ENCODE measurements around the gene RFTN1. TPM values are rescaled to one million over a fixed set of nuclear protein-coding genes. Genes with fewer than 3 reads are reported as not detected.

RFTN1 gene
- polyA plus RNA-seq, 2 of the 4 experiments (the other 2 are of a cell fraction) = 1.8 to 3.7 TPM

DNA sequence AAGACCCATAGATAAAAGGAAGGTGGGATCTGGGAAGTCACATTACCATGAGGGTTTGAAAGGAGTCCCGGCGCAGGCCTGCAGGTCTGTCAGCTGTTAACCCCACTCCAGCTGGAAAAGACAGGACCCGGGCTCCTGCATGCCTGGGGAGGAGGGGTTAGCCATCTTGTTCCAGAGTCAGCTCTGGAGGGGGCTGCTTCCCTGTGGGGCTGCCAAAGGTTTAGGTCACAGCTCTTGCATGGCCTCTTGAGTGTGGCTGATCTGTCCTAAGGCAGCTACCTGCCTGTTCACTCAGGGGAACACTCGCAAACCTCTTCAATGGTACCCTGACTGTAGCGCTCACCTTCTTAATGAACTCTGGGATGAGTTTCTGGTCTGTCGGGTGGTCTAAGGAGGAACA lies 104.5 kb downstream of the RFTN1 start:
- H3K4me2 ChIP-seq = no peak overlapping the region
- ChIA-PET CTCF (interaction anchor here (1.1 kb wide), 1 partner anchor 108 kb away, joined by 5 read pairs; no protein-coding TSS in a partner anchor), POLR2A (no interaction called here)
- H3K27ac ChIP-seq = no peak overlapping the region
- 94% methylated on average over 5 of the region's 6 CpGs for WGBS (ENCODE audit: missing lambda C conversion rate)
- ATAC-seq (no peak), DNase-seq (ENCODE audit: low read depth in 1 of 2, low spot score in 1 of 2) (no peak), FAIRE-seq (no peak)
- H3K4me1 ChIP-seq = no peaks in the 10 kb centered on the region
- no peak overlapping the region for H3K4me3 ChIP-seq
- TF ChIP-seq SREBF2 (IDR thresholded peaks at IDR 0.05) = no peak
- no peak for TF ChIP-seq HEYL (CRISPR knock-in tag; IDR thresholded peaks at IDR 0.05)
- no peak for TF ChIP-seq CBX2 (IDR thresholded peaks at IDR 0.05; ENCODE audit: borderline replicate concordance, low read depth)
- TF ChIP-seq, protein P1, sequence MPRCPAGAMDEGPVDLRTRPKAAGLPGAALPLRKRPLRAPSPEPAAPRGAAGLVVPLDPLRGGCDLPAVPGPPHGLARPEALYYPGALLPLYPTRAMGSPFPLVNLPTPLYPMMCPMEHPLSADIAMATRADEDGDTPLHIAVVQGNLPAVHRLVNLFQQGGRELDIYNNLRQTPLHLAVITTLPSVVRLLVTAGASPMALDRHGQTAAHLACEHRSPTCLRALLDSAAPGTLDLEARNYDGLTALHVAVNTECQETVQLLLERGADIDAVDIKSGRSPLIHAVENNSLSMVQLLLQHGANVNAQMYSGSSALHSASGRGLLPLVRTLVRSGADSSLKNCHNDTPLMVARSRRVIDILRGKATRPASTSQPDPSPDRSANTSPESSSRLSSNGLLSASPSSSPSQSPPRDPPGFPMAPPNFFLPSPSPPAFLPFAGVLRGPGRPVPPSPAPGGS (IDR thresholded peaks at IDR 0.05) = no peak
- TF ChIP-seq, protein P2, sequence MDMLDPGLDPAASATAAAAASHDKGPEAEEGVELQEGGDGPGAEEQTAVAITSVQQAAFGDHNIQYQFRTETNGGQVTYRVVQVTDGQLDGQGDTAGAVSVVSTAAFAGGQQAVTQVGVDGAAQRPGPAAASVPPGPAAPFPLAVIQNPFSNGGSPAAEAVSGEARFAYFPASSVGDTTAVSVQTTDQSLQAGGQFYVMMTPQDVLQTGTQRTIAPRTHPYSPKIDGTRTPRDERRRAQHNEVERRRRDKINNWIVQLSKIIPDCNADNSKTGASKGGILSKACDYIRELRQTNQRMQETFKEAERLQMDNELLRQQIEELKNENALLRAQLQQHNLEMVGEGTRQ (IDR thresholded peaks at IDR 0.05) = no peak
- TF ChIP-seq ZNF302 (CRISPR knock-in tag; IDR thresholded peaks at IDR 0.05) = no peak
- no peak for TF ChIP-seq RARB (CRISPR knock-in tag; IDR thresholded peaks at IDR 0.05)
- TF ChIP-seq NPAS2 (CRISPR knock-in tag; IDR thresholded peaks at IDR 0.05; ENCODE audit: borderline replicate concordance) = no peak
- TF ChIP-seq, protein P3, sequence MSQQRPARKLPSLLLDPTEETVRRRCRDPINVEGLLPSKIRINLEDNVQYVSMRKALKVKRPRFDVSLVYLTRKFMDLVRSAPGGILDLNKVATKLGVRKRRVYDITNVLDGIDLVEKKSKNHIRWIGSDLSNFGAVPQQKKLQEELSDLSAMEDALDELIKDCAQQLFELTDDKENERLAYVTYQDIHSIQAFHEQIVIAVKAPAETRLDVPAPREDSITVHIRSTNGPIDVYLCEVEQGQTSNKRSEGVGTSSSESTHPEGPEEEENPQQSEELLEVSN (IDR thresholded peaks at IDR 0.05; ENCODE audit: borderline replicate concordance, low read depth) = no peak
- no peak for TF ChIP-seq EP300 (IDR thresholded peaks at IDR 0.05)
- no peak for TF ChIP-seq NR3C1 (IDR thresholded peaks at IDR 0.05)
- TF ChIP-seq MYC (IDR thresholded peaks at IDR 0.05; ENCODE audit: borderline replicate concordance, low read length) = no peak
- no peak for TF ChIP-seq MAZ (IDR thresholded peaks at IDR 0.05; ENCODE audit: borderline replicate concordance, low read depth, low read length)
- TF ChIP-seq HOXB5 (CRISPR knock-in tag; IDR thresholded peaks at IDR 0.05) = no peak
- TF ChIP-seq JUN (IDR thresholded peaks at IDR 0.05) = no peak
- no peak for TF ChIP-seq NFE2L2 (conservative IDR thresholded peaks at IDR 0.05; ENCODE audit: low read length)
- no peak for TF ChIP-seq EHMT2 (IDR thresholded peaks at IDR 0.05; ENCODE audit: low read depth)
- TF ChIP-seq ZFP36 (IDR thresholded peaks at IDR 0.05; ENCODE audit: borderline replicate concordance, partially characterized antibody) = no peak
- TF ChIP-seq RNF2 (IDR thresholded peaks at IDR 0.05; ENCODE audit: borderline replicate concordance, low read depth) = no peak
- H3K9me3 ChIP-seq = no peaks in the 10 kb centered on the region

DNA sequence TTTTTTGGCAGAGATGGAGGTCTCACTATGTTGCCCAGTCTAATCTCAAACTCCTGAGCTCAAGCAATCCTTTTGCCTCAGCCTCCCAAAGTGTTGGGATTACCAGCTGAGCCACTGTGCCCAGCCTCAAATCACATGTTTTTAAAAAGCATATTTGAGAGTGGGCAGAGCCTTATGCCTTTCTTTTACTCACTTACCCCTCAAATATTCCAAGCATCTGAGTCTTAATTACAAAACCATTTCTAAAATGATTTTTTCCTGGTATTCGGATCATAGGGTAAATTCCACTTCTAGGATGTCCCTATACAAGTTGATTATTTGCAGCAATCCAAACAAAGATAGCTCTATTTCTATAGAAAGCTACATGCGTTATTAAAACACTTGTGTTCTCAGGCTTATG lies 106.1 kb downstream of the RFTN1 start:
- no peak for DNase-seq (ENCODE audit: low read depth in 1 of 2, low spot score in 1 of 2)
- H3K4me2 ChIP-seq = no peak overlapping the region
- no peak overlapping the region for H3K27ac ChIP-seq
- TF ChIP-seq ZFP36 (IDR thresholded peaks at IDR 0.05; ENCODE audit: borderline replicate concordance, partially characterized antibody) (no peak), CHD4 (IDR thresholded peaks at IDR 0.05; ENCODE audit: borderline replicate concordance) (no peak), MAZ (IDR thresholded peaks at IDR 0.05; ENCODE audit: borderline replicate concordance, low read depth, low read length) (no peak), HDAC2 (IDR thresholded peaks at IDR 0.05) (no peak)
- FAIRE-seq = no peak
- ChIA-PET POLR2A (no interaction called here), CTCF (interaction anchor here (0.6 to 0.9 kb wide), 4 partner anchors 18 to 897 kb away, joined by 3 to 4 read pairs (median 3); no protein-coding TSS in a partner anchor)
- ATAC-seq = no peak
- H3K4me3 ChIP-seq = no peak overlapping the region
- no peaks in the 10 kb centered on the region for H3K9me3 ChIP-seq
- WGBS (ENCODE audit: missing lambda C conversion rate) = 52% methylated on average over 2 of the region's 2 CpGs
- H3K4me1 ChIP-seq = peaks cover under 1% of the 10 kb centered on the region; the same call in 1 of the 3 replicates

DNA sequence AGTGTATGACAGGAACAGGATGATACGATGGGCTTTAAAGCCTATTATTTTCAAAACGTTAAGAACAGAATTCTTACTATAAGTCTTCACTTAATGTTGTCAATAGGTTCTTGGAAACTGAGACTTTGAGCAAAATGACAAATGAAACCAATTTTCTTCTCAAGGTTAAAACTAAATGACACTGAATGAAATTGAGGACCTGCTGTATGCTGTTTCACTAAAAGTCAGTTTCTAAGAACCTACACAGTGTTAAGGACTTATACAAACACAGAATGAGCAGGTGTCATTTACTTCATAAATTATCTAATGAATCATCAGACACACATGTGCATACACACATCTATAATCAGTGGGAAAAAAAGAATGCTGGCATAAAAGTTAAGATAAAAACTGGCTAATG lies 106.9 kb downstream of the RFTN1 start:
- Histone ChIP-seq H3K4me1 (peaks cover 3% of the 10 kb centered on the region; the same call in 1 of the 3 replicates), H3K27ac (no peak overlapping the region), H3K4me3 (no peak overlapping the region), H3K9me3 (no peaks in the 10 kb centered on the region), H3K4me2 (no peak overlapping the region)
- POLR2A ChIA-PET = no interaction called here
- CTCF ChIA-PET = interaction anchor here (0.6 to 0.9 kb wide), 2 partner anchors 21 to 896 kb away, joined by 3 to 4 read pairs; no protein-coding TSS in a partner anchor
- DNase-seq (ENCODE audit: low read depth in 1 of 2, low spot score in 1 of 2) (no peak), ATAC-seq (no peak), FAIRE-seq (no peak)
- 48% methylated on average over 2 of the region's 2 CpGs for WGBS (ENCODE audit: missing lambda C conversion rate)
- TF ChIP-seq RFX5 (IDR thresholded peaks at IDR 0.05) (no peak), CBX2 (IDR thresholded peaks at IDR 0.05; ENCODE audit: borderline replicate concordance, low read depth) (no peak), EHF (CRISPR knock-in tag; IDR thresholded peaks at IDR 0.05) (no peak), HOXA7 (CRISPR knock-in tag; IDR thresholded peaks at IDR 0.05) (no peak), RARB (CRISPR knock-in tag; IDR thresholded peaks at IDR 0.05) (no peak), HDAC2 (IDR thresholded peaks at IDR 0.05) (no peak), FOSB (CRISPR knock-in tag; IDR thresholded peaks at IDR 0.05) (no peak), SREBF2 (IDR thresholded peaks at IDR 0.05) (no peak)
- TF ChIP-seq, protein P4, sequence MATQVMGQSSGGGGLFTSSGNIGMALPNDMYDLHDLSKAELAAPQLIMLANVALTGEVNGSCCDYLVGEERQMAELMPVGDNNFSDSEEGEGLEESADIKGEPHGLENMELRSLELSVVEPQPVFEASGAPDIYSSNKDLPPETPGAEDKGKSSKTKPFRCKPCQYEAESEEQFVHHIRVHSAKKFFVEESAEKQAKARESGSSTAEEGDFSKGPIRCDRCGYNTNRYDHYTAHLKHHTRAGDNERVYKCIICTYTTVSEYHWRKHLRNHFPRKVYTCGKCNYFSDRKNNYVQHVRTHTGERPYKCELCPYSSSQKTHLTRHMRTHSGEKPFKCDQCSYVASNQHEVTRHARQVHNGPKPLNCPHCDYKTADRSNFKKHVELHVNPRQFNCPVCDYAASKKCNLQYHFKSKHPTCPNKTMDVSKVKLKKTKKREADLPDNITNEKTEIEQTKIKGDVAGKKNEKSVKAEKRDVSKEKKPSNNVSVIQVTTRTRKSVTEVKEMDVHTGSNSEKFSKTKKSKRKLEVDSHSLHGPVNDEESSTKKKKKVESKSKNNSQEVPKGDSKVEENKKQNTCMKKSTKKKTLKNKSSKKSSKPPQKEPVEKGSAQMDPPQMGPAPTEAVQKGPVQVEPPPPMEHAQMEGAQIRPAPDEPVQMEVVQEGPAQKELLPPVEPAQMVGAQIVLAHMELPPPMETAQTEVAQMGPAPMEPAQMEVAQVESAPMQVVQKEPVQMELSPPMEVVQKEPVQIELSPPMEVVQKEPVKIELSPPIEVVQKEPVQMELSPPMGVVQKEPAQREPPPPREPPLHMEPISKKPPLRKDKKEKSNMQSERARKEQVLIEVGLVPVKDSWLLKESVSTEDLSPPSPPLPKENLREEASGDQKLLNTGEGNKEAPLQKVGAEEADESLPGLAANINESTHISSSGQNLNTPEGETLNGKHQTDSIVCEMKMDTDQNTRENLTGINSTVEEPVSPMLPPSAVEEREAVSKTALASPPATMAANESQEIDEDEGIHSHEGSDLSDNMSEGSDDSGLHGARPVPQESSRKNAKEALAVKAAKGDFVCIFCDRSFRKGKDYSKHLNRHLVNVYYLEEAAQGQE (IDR thresholded peaks at IDR 0.05) = no peak
